Heart left ventricle (tissue), 13 donors: ENCODE measurements around the gene ZNF474.

Experiments used
- CTCF ChIP-seq, 12 donors: fragments of 200-600 bp; sonication (generic) in 4 of 12; IDR thresholded peaks; one replicate each; pipeline versions ENCODE4 v1.5.0 to v1.8.0; 2018 to 2022; ENCODE audit warnings: antibody characterized with exemption in 12 of 12, mild to moderate bottlenecking in 5 of 12
- POLR2A ChIP-seq, 2 donors: fragments of 450-650 bp; IDR thresholded peaks; one replicate each; pipeline ENCODE4 v1.6.1; 2017; ENCODE audit warnings: antibody characterized with exemption in 2 of 2, mild to moderate bottlenecking in 2 of 2, moderate library complexity in 2 of 2
- donor health status: ischemic (EF 13 %, LVEDD 7.1; RV severe dilation, severe dysfunction).
- donor health status: DM: no; HTN: yes; CAD: no.
- donor health status: DM: no; HTN: no; CAD: no.
- donor health status: ischemic (EF 25% LVEDD 6.9; RV normal size, moderate dysfunction).
- donor health status: ischemic (EF 25% LVEDD 5.7; RV mildly dilated, moderate dysfunction).
- donor health status: ischemic (EF 35%, LVEDD 5.7; RV mildly dilated, moderate dysfunction).
- donor health status: nonischemic (EF 11% LVEDD 7.7; RV severe dilation, severe dysfunction).
- donor health status: DM: yes; HTN: yes; CAD: no.
- donor health status: PGD.
- donor health status: ischemic (EF 29% LVEDD 5.4; RV normal size, mild dysfunction).
- donor health status: nonischemic (EF 23%, LVEDD 6.1; RV moderate dilation, normal function).

GRCh38 chr5:122144236-122144635 lies 14.9 kb downstream of the ZNF474 start:
- TF ChIP-seq CTCF (IDR thresholded peaks at IDR 0.05): no peak
- no peak for TF ChIP-seq POLR2A (IDR thresholded peaks at IDR 0.05)
